Heart left ventricle (tissue), 16 donors: ENCODE results near the gene NCOA1. TPM values are rescaled to one million over a fixed set of nuclear protein-coding genes. Genes with fewer than 3 reads are reported as not detected.
"Not testable (repeated sequence)": the region's sequence is repeated elsewhere in the genome, so short reads cannot be mapped to it uniquely, and the experiment has no call there.

Experiments
- ATAC-seq, 4 donors: fragments of 200-7000 bp; cut with Tn5 transposase; one replicate each; pipeline ENCODE4 v1.9.1; 2020 to 2022; ENCODE audit warnings: moderate library complexity in 4 of 4, mild to moderate bottlenecking in 3 of 4, moderate number of reproducible peaks in 1 of 4
- DNase-seq, 5 donors: peaks; one replicate each; pipeline ENCODE4 v3.0.0-alpha.2; 2020
- H3K27ac ChIP-seq, 12 donors: fragments of 200-600 bp; sonication (generic) in 4 of 12; one replicate each; pipeline versions ENCODE4 v1.5.0 to v1.8.0; 2016 to 2022; ENCODE audit warnings: mild to moderate bottlenecking in 2 of 12
- H3K27me3 ChIP-seq, 9 donors: fragments of 200-600 bp; sonication (generic) in 2 of 9; one replicate each; pipeline versions ENCODE4 v1.5.1 to v1.8.0; 2016 to 2022; ENCODE audit warnings: mild to moderate bottlenecking in 3 of 9
- H3K36me3 ChIP-seq, 9 donors: fragments of 200-600 bp; sonication (generic) in 2 of 9; one replicate each; pipeline versions ENCODE4 v1.5.0 to v1.8.0; 2018 to 2022; ENCODE audit warnings: mild to moderate bottlenecking in 2 of 9
- H3K4me1 ChIP-seq, 12 donors: fragments of 200-600 bp; sonication (generic) in 4 of 12; one replicate each; pipeline versions ENCODE4 v1.5.0 to v1.8.0; 2016 to 2022; ENCODE audit warnings: mild to moderate bottlenecking in 3 of 12
- H3K4me3 ChIP-seq, 12 donors: fragments of 200-600 bp; sonication (generic) in 4 of 12; one replicate each; pipeline versions ENCODE4 v1.5.0 to v1.8.0; 2017 to 2022; ENCODE audit warnings: mild to moderate bottlenecking in 9 of 12, moderate library complexity in 4 of 12
- H3K9me3 ChIP-seq, 12 donors: fragments of 200-600 bp; sonication (generic) in 4 of 12; one replicate each; pipeline versions ENCODE4 v1.5.0 to v1.8.0; 2016 to 2022; ENCODE audit warnings: mild to moderate bottlenecking in 1 of 12
- CTCF ChIP-seq, 12 donors: fragments of 200-600 bp; sonication (generic) in 4 of 12; IDR thresholded peaks; one replicate each; pipeline versions ENCODE4 v1.5.0 to v1.8.0; 2018 to 2022; ENCODE audit warnings: antibody characterized with exemption in 12 of 12, mild to moderate bottlenecking in 5 of 12
- POLR2A ChIP-seq, 2 donors: fragments of 450-650 bp; IDR thresholded peaks; one replicate each; pipeline ENCODE4 v1.6.1; 2017; ENCODE audit warnings: antibody characterized with exemption in 2 of 2, mild to moderate bottlenecking in 2 of 2, moderate library complexity in 2 of 2
- whole genome bisulfite sequencing, 4 donors: extraction: QIAGEN DNeasy Blood & Tissue Kit in 2 of 4; methylation state at CpG; one replicate each; pipeline versions ENCODE4 v1.1.5 to v1.1.7; 2013 to 2018; 5-methylcytosine and 5-hydroxymethylcytosine counted together
- intact Hi-C, 10 donors: fragments of 100-400 bp; cut with DNase I; formaldehyde crosslinking; loops; one replicate each; pipeline versions ENCODE4 v1.11.1 to v1.14.2; 2022
- polyA plus RNA-seq, 2 donors: library from polyadenylated mRNA; stranded (reverse); fragments of 200-250 nt; gene quantifications; one replicate each; pipeline ENCODE4 v1.2.3, GENCODE V29; 2013
- total RNA-seq, 9 donors: library from RNA; depleted of rRNA in 2 of 9; stranded (reverse); fragments of >200 nt in 2 of 9; fragmentation: NEBNext Ultra II Directional in 3 of 9; extraction: Animal tissue kit (Norgen Biotek cat#: 25700) in 3 of 9; gene quantifications; one replicate each; pipeline versions ENCODE4 v1.1.0 to v1.2.4, GENCODE V29; 2016 to 2023
- donor health status: ischemic (EF 13 %, LVEDD 7.1; RV severe dilation, severe dysfunction).
- donor health status: healthy with polysubstance abuse.
- donor health status: DM: no; HTN: yes; CAD: no.
- donor health status: DM: no; HTN: no; CAD: no.
- donor health status: ischemic (EF 25% LVEDD 6.9; RV normal size, moderate dysfunction).
- donor health status: ischemic (EF 25% LVEDD 5.7; RV mildly dilated, moderate dysfunction).
- donor health status: healthy.
- donor health status: DM: yes; HTN: yes; CAD: no.
- donor health status: ischemic (EF 35%, LVEDD 5.7; RV mildly dilated, moderate dysfunction).
- donor health status: nonischemic (EF 11% LVEDD 7.7; RV severe dilation, severe dysfunction).
- donor health status: DM: yes; HTN: yes; CAD: no.
- donor health status: PGD.
- donor health status: ischemic (EF 29% LVEDD 5.4; RV normal size, mild dysfunction).
- donor health status: nonischemic (EF 23%, LVEDD 6.1; RV moderate dilation, normal function).

NCOA1 gene
- total and polyA plus RNA-seq, 11 donors: 8.5 to 42.3 (median 32.4) TPM

GRCh38 chr2:24577481-24577880, 86.4 kb downstream of the NCOA1 start:
- Histone ChIP-seq H3K27me3 (no peaks in the 10 kb centered on the region), H3K4me1 (peaks cover 0 to 47% (median 18%) of the 10 kb centered on the region in 12 donors), H3K27ac (no peak overlapping the region), H3K36me3 (peaks cover 0 to 4% (median 0%) of the 10 kb centered on the region in 9 donors), H3K9me3 (peaks cover 0 to under 1% (median 0%) of the 10 kb centered on the region in 12 donors), H3K4me3 (no peak overlapping the region)
- no peak for DNase-seq
- WGBS, 4 donors: 55 to 70% (median 62%) methylated on average over 2 of the region's 2 CpGs
- ATAC-seq: no peak
- TF ChIP-seq CTCF (IDR thresholded peaks at IDR 0.05): no peak
- no peak for TF ChIP-seq POLR2A (IDR thresholded peaks at IDR 0.05)
- intact Hi-C loops: no loop called here

- H3K4me3 ChIP-seq: no peak overlapping the region
- intact Hi-C loops: no loop called here
- H3K9me3 ChIP-seq: peaks cover 0 to 3% (median 0%) of the 10 kb centered on the region in 12 donors
- no peak overlapping the region for H3K27ac ChIP-seq
- H3K27me3 ChIP-seq: no peaks in the 10 kb centered on the region
- no peak for ATAC-seq
- no peak for TF ChIP-seq POLR2A (IDR thresholded peaks at IDR 0.05)
- no peak for TF ChIP-seq CTCF (IDR thresholded peaks at IDR 0.05)
- peaks cover 0 to 4% (median 0%) of the 10 kb centered on the region in 9 donors for H3K36me3 ChIP-seq
- H3K4me1 ChIP-seq: peaks cover 0 to 47% (median 18%) of the 10 kb centered on the region in 12 donors
- WGBS, 4 donors: 89 to 94% (median 92%) methylated on average over 4 of the region's 4 CpGs
- DNase-seq: no peak
Observed at GRCh38 chr2:24579053-24579803, 88.2 kb downstream of the NCOA1 start.

- Histone ChIP-seq H3K36me3 (peaks cover 0 to 13% (median 0%) of the 10 kb centered on the region in 9 donors), H3K4me3 (no peak overlapping the region), H3K4me1 (peaks cover 0 to 47% (median 18%) of the 10 kb centered on the region in 12 donors), H3K9me3 (peaks cover 0 to 3% (median 0%) of the 10 kb centered on the region in 12 donors), H3K27ac (no peak overlapping the region), H3K27me3 (no peaks in the 10 kb centered on the region)
- intact Hi-C loops: no loop called here
- WGBS, 4 donors: 95 to 100% (median 97%) methylated on average over 1 of the region's 1 CpG
- TF ChIP-seq CTCF (IDR thresholded peaks at IDR 0.05) (no peak), POLR2A (IDR thresholded peaks at IDR 0.05) (no peak)
- DNase-seq (no peak), ATAC-seq (no peak)
Observed at GRCh38 chr2:24580561-24580960, 89.5 kb downstream of the NCOA1 start.

- WGBS, 4 donors: 97 to 99% (median 98%) methylated on average over 1 of the region's 1 CpG
- H3K27ac ChIP-seq, H3K27me3 ChIP-seq, H3K9me3 ChIP-seq, DNase-seq, H3K4me3 ChIP-seq, intact Hi-C loops, ATAC-seq: not testable (repeated sequence)
- Histone ChIP-seq H3K36me3 (peaks cover 0 to 20% (median 0%) of the 10 kb centered on the region in 9 donors), H3K4me1 (peaks cover 0 to 35% (median 14%) of the 10 kb centered on the region in 12 donors)
Observed at GRCh38 chr2:24581971-24582370, 90.9 kb downstream of the NCOA1 start.
